Measurements from ENCODE around the gene CBY3.
"Not testable (repeated sequence)": the region's sequence is repeated elsewhere in the genome, so short reads cannot be mapped to it uniquely, and the experiment has no call there.

GRCh38 chr5:179642626-179643025 is 38.2 kb downstream of the CBY3 start:
- TF ChIP-seq POLR2A, CTCF (IDR thresholded peaks at IDR 0.05): not testable (repeated sequence)
